GM18951 (cell line): ENCODE data around the gene TMEM184B.

ENCODE experiments used
- POLR2A ChIP-seq: IDR thresholded peaks from 4 replicates; pipeline ENCODE4 v1.6.1; 2011; ENCODE audit warnings: mild to moderate bottlenecking; ENCODE audit not compliant: insufficient read length, insufficient read depth; ENCODE audit errors: extremely low read depth
- in situ Hi-C: fragments of 300-500 bp; cut with MboI; formaldehyde crosslinking; loops from one replicate; pipeline ENCODE4 v1.12.0; 2022; ENCODE audit warnings: low sequenced_read_pairs, mixed read lengths, inconsistent platforms; ENCODE audit not compliant: unreplicated experiment

Gene TMEM184B

GRCh38 chr22:38260761-38261681, 11.8 kb downstream of the TMEM184B start:
- in situ Hi-C loops: no loop called here
- TF ChIP-seq POLR2A: no peak

DNA sequence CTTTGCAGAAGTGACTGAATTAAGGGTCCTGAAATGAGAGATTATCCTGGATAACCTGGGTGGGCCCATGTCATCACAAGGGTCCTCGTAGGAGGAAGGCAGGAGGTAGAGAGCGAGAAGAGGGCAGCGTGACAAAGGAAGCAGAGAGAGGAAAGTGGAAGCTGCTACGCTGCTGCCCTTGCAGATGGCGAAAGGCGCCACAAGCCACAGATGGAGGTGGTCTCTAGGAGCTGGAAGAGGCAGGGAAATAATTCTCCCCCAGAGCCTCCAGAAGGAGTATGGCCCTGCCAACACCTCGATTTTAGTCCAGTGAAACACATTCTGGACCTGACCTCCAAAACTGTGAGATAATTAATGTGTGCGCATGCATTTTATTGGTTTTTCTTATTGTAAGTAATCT, 13.4 kb downstream of the TMEM184B start:
- in situ Hi-C loops: no loop called here
- no peak for TF ChIP-seq POLR2A

DNA sequence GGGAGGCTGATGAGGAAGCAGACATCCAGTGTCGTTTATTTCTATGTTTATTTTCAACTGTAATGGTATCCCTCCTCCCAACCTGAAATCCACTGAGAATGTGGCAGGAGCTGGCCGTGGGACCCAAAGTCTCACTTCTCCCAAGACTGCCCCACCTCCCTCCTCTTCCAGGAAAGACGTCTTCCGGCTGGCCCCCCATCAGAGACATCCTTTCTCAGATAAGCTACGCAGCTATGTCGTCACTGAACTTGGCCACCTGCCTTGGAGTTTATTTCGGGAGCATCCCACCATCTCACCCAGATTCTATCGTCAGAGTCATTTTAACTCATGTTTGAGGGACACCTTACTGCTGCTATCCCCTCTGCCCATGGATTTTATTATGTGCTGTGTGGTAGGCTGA, 13.9 kb downstream of the TMEM184B start:
- no peak for TF ChIP-seq POLR2A
- in situ Hi-C loops: no loop called here

- in situ Hi-C loops: no loop called here
- no peak for TF ChIP-seq POLR2A
Measured at GRCh38 chr22:38257650-38258250, 15.1 kb downstream of the TMEM184B start.

- in situ Hi-C loops: no loop called here
- no peak for TF ChIP-seq POLR2A
Measured at GRCh38 chr22:38257181-38257580, 15.6 kb downstream of the TMEM184B start.

GRCh38 chr22:38255697-38256096, 17.1 kb downstream of the TMEM184B start:
- no peak for TF ChIP-seq POLR2A
- in situ Hi-C loops: no loop called here

DNA sequence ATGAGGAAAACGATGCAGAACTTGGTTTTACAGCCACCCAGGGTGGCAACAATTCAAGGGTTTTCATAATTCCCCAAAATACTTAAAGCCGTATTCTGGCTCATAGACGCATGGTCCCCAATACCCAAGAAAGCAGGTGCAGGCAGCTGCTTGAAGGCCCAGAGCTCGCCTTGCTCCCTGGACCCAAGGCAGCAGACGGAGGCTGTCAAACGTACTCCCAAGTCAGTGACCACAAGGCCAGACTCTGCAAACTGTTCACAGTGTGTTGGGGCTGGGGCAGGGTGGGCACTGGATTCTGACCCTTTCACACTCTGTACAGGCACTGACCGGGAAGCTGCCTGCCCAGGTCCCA, 21.5 kb downstream of the TMEM184B start:
- in situ Hi-C loops: no loop called here
- no peak for TF ChIP-seq POLR2A

DNA sequence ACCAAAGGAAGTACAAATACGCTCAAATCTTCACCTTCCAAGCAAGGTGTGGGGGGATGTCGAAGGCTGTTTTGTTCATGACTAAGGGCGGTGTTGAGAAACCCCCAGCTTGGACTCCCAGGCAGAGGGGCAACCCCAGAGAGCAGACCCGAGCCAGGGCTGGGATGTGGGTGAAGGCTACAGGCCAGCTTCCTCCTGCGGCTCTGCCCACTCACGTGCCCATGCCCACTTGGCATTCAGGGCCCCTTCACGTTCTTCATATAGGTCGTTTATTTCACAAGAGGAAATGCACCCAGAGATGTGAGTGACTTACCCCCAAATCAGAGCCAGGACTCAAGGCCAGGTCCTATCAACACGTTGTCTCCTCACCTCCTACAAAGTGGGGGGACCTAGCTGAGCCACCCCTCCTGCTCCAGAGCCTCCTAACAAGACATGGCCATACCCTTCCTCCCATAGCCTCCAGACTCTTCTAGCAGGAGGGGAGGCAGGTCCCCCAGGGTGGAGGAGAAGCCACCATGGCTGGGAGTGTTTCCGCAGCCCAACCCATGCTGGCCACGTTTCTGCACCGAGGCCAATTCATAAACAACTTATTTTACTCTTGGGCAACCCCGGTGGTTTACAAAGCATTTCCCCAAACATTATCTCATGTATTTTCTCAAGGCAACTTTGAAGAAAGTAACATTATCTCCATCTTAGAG, 22.0 kb downstream of the TMEM184B start:
- in situ Hi-C loops: no loop called here
- TF ChIP-seq POLR2A: no peak

GRCh38 chr22:38249803-38250642, 22.8 kb downstream of the TMEM184B start:
- TF ChIP-seq POLR2A: no peak
- in situ Hi-C loops: no loop called here

DNA sequence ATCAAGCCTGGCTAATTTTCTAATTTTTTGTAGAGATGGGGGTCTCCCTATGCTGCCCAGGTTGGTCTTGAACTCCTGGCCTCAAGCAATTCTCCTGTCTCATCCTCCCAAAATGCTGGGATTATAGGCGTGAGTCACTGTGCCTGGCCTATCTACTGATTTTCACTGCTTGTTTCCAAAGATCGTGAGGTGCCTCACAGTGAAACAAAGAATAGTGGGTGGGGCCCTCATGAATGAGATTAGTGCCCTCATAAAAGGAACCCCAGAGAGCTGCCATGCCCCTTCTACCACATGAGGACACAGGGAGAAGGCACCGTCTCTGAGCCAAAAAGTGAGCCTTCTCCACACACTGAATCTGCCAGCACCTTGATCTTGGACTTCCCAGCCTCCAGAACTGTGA, 23.5 kb downstream of the TMEM184B start:
- in situ Hi-C loops: no loop called here
- no peak for TF ChIP-seq POLR2A

DNA sequence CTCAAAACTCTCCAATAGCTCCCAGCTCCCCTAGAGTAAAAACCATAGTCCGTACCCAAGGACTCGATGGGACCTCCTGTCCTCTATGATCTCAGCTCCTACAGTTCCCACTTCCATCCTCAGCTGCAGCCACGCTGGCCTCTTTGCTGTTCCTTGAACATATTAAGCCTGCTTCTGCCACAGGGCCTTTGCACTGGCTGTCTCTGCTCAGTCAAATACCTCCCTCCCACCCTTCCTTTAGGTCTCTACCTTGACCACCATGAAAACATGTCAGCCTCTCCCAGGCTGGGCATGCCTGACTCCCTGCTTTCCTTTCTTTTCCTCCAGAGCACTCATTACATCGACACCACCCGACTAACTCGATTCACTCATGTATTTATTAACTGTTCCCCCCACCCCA, 24.5 kb downstream of the TMEM184B start:
- in situ Hi-C loops: no loop called here
- no peak for TF ChIP-seq POLR2A

GRCh38 chr22:38247713-38248112, 25.1 kb downstream of the TMEM184B start:
- in situ Hi-C loops: no loop called here
- TF ChIP-seq POLR2A: no peak

GRCh38 chr22:38246692-38247091, 26.1 kb downstream of the TMEM184B start:
- no peak for TF ChIP-seq POLR2A
- in situ Hi-C loops: no loop called here

DNA sequence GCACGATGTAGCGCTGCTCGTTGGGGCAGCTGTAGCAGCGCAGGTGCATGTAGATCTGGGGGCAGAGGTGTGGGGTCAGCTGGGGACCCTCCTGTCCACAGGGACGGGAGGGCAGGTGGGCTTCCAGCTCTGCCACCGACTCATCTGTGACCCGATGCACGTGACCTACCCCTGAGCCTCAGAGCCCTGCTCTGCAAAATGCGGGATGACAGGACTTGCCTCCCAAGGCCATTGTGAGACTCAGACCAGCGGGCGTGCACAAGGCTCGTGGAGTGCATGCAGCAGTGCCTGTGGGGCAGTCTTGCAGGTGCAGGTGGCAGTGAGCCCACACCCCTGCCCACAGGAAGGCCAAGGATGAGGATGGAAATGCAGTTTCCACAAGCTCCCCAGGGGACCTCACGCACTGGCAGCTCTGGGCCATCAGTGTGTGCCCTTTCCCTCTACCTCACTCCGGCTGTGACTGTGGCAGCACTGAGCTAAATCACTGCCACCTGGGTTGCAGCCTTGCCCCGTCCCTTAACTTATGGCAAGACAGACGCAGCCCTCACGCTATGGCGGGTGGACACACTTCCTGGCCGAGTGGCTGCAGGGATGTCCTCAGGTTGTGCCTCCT, 26.7 kb downstream of the TMEM184B start:
- in situ Hi-C loops: no loop called here
- no peak for TF ChIP-seq POLR2A
